Measurements from ENCODE around the gene FAM180A.

Gene FAM180A

DNA sequence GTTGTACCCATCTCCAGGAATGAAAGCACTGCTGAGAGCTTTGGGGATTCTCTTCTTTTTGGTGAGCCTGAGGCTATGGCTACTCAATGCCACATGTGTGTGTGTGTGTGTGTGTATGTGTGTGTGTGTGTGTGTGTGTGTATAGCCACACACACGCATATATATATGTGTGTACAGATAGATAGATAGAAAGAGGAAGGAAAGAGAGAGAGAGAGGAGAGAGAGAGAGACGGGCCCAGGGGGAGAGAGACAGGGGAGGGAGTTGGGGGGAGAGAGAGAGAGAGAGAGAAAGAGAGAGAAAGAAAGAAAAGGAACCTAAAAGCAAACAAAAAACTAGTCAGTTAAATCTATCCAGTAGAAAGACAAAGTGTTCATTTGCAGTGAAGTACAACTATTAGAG is 28.9 kb downstream of the FAM180A start:
- no peaks in the 10 kb centered on the region for H4K20me1 ChIP-seq (ENCODE audit: insufficient read depth, low read length)
- H3K4me1 ChIP-seq (ENCODE audit: low read length) = no peaks in the 10 kb centered on the region
- H3K27me3 ChIP-seq (ENCODE audit: low read depth, low read length) = no peaks in the 10 kb centered on the region; the same call in 1 of the 2 replicates
- H3K36me3 ChIP-seq (replicated peaks; ENCODE audit: low read depth, low read length) = no peaks in the 10 kb centered on the region
- H3K4me2 ChIP-seq (ENCODE audit: low read length) = no peak overlapping the region
- H3K9me3 ChIP-seq (ENCODE audit: insufficient read depth, low read length) = no peaks in the 10 kb centered on the region
- H3K9ac ChIP-seq (ENCODE audit: low read length) = no peak overlapping the region
- no peaks in the 10 kb centered on the region for H3K79me2 ChIP-seq (ENCODE audit: low read length)
- H3K27ac ChIP-seq (ENCODE audit: low read length) = no peak overlapping the region
- no peak overlapping the region for H3K4me3 ChIP-seq (ENCODE audit: low read length)
- H2AFZ ChIP-seq (ENCODE audit: low read depth, low read length) = no peak overlapping the region
- TF ChIP-seq EZH2phosphoT487 (IDR thresholded peaks at IDR 0.05; ENCODE audit: low read depth) = no peak

DNA sequence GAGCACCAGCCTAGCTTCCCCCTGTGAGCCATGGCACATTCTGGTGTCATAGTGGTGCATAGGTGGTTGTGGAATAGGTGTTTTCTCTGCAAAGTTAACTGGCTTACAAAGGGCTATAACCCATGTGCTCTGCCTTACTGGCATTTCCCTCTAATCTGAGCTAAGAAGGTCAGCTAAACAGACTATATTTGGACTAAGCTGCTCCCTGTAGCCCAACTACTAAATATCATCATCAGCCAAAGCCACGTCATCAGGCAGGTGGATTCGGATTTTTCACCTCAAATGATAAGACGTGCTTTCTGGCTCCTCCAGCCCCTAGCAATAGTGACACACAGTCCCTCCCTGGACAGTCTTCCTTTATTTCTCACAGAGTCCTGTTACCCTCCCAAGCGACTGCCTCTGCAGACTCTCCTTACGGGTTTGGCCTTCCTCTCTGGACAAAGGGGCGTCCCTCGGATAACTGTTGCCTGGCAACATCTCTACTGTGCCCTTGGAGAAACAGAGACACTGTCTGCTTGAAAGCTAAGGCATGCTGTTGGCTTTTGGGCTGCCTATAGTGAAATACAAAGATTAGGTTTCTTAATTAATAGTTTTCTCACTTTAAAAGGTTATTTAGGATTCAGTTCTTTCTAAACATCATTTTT is 29.7 kb downstream of the FAM180A start:
- no peak overlapping the region for H2AFZ ChIP-seq (ENCODE audit: low read depth, low read length)
- no peaks in the 10 kb centered on the region for H3K9me3 ChIP-seq (ENCODE audit: insufficient read depth, low read length)
- no peaks in the 10 kb centered on the region for H3K36me3 ChIP-seq (replicated peaks; ENCODE audit: low read depth, low read length)
- TF ChIP-seq EZH2phosphoT487 (IDR thresholded peaks at IDR 0.05; ENCODE audit: low read depth) = no peak
- TF ChIP-seq, protein P1, sequence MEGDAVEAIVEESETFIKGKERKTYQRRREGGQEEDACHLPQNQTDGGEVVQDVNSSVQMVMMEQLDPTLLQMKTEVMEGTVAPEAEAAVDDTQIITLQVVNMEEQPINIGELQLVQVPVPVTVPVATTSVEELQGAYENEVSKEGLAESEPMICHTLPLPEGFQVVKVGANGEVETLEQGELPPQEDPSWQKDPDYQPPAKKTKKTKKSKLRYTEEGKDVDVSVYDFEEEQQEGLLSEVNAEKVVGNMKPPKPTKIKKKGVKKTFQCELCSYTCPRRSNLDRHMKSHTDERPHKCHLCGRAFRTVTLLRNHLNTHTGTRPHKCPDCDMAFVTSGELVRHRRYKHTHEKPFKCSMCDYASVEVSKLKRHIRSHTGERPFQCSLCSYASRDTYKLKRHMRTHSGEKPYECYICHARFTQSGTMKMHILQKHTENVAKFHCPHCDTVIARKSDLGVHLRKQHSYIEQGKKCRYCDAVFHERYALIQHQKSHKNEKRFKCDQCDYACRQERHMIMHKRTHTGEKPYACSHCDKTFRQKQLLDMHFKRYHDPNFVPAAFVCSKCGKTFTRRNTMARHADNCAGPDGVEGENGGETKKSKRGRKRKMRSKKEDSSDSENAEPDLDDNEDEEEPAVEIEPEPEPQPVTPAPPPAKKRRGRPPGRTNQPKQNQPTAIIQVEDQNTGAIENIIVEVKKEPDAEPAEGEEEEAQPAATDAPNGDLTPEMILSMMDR (IDR thresholded peaks at IDR 0.05; ENCODE audit: low read depth, low read length) = no peak
- H3K4me2 ChIP-seq (ENCODE audit: low read length) = no peak overlapping the region
- H3K79me2 ChIP-seq (ENCODE audit: low read length) = no peaks in the 10 kb centered on the region
- H3K27me3 ChIP-seq (ENCODE audit: low read depth, low read length) = no peaks in the 10 kb centered on the region; the same call in 1 of the 2 replicates
- H3K27ac ChIP-seq (ENCODE audit: low read length) = no peak overlapping the region
- no peak overlapping the region for H3K4me3 ChIP-seq (ENCODE audit: low read length)
- no peak overlapping the region for H3K9ac ChIP-seq (ENCODE audit: low read length)
- H3K4me1 ChIP-seq (ENCODE audit: low read length) = no peaks in the 10 kb centered on the region
- H4K20me1 ChIP-seq (ENCODE audit: insufficient read depth, low read length) = no peaks in the 10 kb centered on the region

DNA sequence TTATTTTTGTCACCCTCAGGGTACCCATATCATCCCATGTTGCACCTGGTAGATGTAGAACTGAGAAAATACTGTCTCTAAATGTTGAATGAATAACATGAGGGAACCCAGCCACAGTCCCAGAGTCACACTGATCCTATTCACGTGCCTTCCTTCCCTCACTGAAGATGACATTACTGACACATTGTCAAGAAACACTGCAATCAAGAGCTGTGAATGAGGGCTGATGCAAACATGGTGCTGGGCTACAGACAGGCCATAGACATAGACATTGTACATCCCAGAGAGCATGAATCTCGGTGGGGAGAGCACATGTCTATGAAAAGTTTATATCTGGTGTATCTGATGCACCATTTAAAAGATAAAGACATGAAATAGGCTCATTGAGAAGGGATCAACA is 30.4 kb downstream of the FAM180A start:
- Histone ChIP-seq H3K9me3 (ENCODE audit: insufficient read depth, low read length) (no peaks in the 10 kb centered on the region), H3K27me3 (ENCODE audit: low read depth, low read length) (no peaks in the 10 kb centered on the region; the same call in 1 of the 2 replicates), H4K20me1 (ENCODE audit: insufficient read depth, low read length) (no peaks in the 10 kb centered on the region), H3K4me2 (ENCODE audit: low read length) (no peak overlapping the region), H3K79me2 (ENCODE audit: low read length) (no peaks in the 10 kb centered on the region), H3K27ac (ENCODE audit: low read length) (no peak overlapping the region), H3K9ac (ENCODE audit: low read length) (no peak overlapping the region), H2AFZ (ENCODE audit: low read depth, low read length) (no peak overlapping the region), H3K36me3 (replicated peaks; ENCODE audit: low read depth, low read length) (no peaks in the 10 kb centered on the region), H3K4me1 (ENCODE audit: low read length) (no peaks in the 10 kb centered on the region), H3K4me3 (ENCODE audit: low read length) (no peak overlapping the region)
- no peak for TF ChIP-seq EZH2phosphoT487 (IDR thresholded peaks at IDR 0.05; ENCODE audit: low read depth)
- TF ChIP-seq, protein P1 (IDR thresholded peaks at IDR 0.05; ENCODE audit: low read depth, low read length) = no peak

DNA sequence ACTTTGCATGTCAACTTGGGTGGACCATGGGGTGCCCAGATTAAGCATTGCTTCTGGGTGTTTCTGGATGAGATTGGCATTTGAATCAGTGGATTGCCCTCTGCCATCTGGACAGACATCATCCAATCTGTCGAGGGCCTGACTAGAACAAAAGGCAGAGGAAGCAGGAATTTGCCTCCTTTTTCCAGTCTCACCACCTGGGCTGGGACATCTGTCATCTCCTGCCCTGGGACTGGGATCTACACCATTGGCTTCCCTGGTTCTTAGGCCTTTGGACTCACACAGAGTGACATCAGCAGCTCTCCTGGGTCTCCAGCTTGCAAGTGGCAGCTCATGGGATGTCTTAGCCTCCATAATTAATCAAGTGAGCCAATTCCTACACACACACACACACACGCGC is 30.9 kb downstream of the FAM180A start:
- TF ChIP-seq, protein P1 (IDR thresholded peaks at IDR 0.05; ENCODE audit: low read depth, low read length) = no peak
- H3K4me2 ChIP-seq (ENCODE audit: low read length) = no peak overlapping the region
- no peaks in the 10 kb centered on the region for H3K36me3 ChIP-seq (replicated peaks; ENCODE audit: low read depth, low read length)
- H2AFZ ChIP-seq (ENCODE audit: low read depth, low read length) = no peak overlapping the region
- no peaks in the 10 kb centered on the region for H3K4me1 ChIP-seq (ENCODE audit: low read length)
- H3K4me3 ChIP-seq (ENCODE audit: low read length) = no peak overlapping the region
- no peaks in the 10 kb centered on the region for H4K20me1 ChIP-seq (ENCODE audit: insufficient read depth, low read length)
- H3K79me2 ChIP-seq (ENCODE audit: low read length) = no peaks in the 10 kb centered on the region
- H3K27me3 ChIP-seq (ENCODE audit: low read depth, low read length) = no peaks in the 10 kb centered on the region; the same call in 1 of the 2 replicates
- no peak overlapping the region for H3K9ac ChIP-seq (ENCODE audit: low read length)
- no peak overlapping the region for H3K27ac ChIP-seq (ENCODE audit: low read length)
- H3K9me3 ChIP-seq (ENCODE audit: insufficient read depth, low read length) = no peaks in the 10 kb centered on the region

All from OCI-LY3 (cell line).